ENCODE results near the gene RPS6KB2. TPM values are rescaled to one million over a fixed set of nuclear protein-coding genes. Genes with fewer than 3 reads are reported as not detected.
"Not testable (repeated sequence)": the region's sequence is repeated elsewhere in the genome, so short reads cannot be mapped to it uniquely, and the experiment has no call there.

Gene RPS6KB2
- total RNA-seq, 1 donor = 52.1 TPM

DNA sequence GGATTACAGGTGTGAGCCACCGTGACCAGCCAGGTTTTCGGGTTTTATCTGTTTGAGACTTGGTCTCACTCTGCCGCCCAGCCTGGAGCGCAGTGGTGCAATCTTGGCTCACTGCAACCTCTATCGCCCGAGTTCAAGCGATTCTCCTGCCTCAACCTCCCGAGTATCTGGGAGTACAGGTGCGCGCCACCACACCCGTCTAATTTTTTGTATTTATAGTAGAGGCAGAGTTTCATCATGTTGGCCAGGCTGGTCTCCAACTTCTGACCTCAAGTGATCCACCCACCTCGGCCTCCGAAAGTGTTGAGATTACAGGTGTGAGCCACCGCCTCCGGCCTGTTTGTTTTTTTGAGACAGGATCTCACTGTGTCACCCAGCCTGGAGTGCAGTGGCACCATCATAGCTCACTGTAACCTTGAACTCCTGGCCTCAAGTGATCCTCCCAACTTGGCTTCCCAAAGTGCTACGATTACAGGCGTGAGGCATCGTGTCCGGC, 882 bp upstream of the RPS6KB2 start:
- not testable (repeated sequence) for H3K27me3 ChIP-seq (ENCODE audit: insufficient read depth, low read length); H3K9me3 ChIP-seq (ENCODE audit: low read depth, low read length)
- H3K4me1 ChIP-seq (ENCODE audit: insufficient read depth, low read length) = peaks cover 26% of the 10 kb centered on the region
- H3K4me3 ChIP-seq (ENCODE audit: low read length) = peak overlapping the region; percentile 97

DNA sequence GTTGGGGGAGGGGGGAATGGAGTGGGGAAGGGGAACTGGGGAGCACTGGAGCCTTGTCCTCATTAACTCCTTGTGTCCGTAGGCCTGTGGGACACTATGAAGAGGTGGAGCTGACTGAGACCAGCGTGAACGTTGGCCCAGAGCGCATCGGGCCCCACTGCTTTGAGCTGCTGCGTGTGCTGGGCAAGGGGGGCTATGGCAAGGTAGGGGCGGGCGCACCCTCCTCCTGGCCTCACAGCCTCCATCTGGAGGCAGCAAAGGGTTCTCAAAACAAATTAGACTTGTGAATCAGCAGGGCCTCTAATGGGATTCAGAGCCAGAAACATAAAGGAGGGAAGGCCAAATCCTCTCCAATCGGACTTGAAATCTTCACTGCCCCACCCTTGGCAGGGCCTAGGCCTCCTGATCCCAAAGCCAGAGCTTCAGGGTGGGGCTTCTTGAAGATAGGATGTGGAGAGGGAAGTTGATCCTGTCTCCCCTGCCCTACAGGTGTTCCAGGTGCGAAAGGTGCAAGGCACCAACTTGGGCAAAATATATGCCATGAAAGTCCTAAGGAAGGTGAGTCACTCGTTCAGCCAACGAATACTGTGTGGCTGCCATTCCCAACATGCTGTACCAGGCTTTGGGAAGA, 859 bp downstream of the RPS6KB2 start:
- H3K9me3 ChIP-seq (ENCODE audit: low read depth, low read length) = no peaks in the 10 kb centered on the region
- H3K27me3 ChIP-seq (ENCODE audit: insufficient read depth, low read length) = no peaks in the 10 kb centered on the region
- H3K4me3 ChIP-seq (ENCODE audit: low read length) = peak overlapping the region; percentile 97
- H3K4me1 ChIP-seq (ENCODE audit: insufficient read depth, low read length) = peaks cover 40% of the 10 kb centered on the region

DNA sequence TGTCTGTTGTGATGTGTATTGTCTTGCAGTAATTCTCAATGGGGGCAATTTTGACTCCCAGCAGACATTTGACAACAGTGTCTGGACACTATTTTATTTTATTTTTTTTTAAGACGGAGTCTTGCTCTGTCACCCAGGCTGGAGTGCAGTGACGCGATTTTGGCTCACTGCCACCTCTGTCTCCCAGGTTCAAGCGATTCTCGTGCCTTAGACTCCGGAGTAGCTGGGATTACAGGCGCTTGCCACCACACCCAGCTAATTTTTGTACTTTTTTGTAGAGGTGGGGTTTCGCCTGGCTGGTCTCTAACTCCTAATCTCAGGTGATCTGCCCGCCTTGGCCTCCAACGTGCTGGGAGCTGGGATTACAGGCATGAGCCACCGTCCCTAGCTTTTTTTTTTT, 1.4 kb downstream of the RPS6KB2 start:
- Histone ChIP-seq H3K27me3 (ENCODE audit: insufficient read depth, low read length) (no peaks in the 10 kb centered on the region), H3K4me3 (ENCODE audit: low read length) (no peak overlapping the region), H3K4me1 (ENCODE audit: insufficient read depth, low read length) (peaks cover 46% of the 10 kb centered on the region), H3K9me3 (ENCODE audit: low read depth, low read length) (no peaks in the 10 kb centered on the region)

DNA sequence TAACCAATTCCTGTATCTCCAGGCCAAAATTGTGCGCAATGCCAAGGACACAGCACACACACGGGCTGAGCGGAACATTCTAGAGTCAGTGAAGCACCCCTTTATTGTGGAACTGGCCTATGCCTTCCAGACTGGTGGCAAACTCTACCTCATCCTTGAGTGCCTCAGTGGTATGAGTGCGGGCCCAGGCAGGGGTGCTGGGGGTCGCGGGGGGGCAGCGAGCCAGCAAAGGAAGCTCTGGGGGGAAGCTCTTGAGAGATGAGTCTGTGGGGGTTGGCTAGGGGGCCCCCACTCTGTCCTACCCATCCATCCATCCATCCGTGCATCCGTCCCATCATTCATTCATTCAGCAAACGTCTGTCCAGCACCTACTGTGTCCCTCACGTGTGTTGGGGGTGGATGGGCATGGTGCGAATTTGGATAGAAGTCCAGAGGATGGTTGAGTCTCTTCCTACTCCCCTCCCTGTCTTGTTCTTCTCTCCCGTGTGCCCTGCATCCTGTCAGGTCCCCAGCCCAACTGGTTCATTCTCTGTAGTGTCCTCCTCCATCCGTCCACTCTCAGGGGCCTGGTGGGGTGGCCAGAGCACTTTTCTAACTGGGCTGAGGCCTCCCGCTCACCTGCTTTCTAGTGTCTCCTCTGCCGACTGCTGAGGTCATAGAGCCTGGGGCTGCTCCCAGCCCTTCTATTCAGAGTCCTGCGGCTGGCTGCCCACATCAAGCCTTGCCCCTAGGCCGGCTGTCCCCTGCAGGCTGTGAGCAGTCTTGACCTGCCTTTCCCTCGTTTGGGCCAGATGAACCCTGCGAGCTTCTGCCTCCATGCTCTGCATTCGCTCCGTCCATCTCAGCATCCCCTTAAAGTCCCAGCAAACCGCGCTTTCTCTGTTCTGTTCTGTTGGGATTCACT, 3.3 kb downstream of the RPS6KB2 start:
- H3K4me1 ChIP-seq (ENCODE audit: insufficient read depth, low read length) = peaks cover 65% of the 10 kb centered on the region
- H3K9me3 ChIP-seq (ENCODE audit: low read depth, low read length) = no peaks in the 10 kb centered on the region
- no peak overlapping the region for H3K4me3 ChIP-seq (ENCODE audit: low read length)
- H3K27me3 ChIP-seq (ENCODE audit: insufficient read depth, low read length) = no peaks in the 10 kb centered on the region

DNA sequence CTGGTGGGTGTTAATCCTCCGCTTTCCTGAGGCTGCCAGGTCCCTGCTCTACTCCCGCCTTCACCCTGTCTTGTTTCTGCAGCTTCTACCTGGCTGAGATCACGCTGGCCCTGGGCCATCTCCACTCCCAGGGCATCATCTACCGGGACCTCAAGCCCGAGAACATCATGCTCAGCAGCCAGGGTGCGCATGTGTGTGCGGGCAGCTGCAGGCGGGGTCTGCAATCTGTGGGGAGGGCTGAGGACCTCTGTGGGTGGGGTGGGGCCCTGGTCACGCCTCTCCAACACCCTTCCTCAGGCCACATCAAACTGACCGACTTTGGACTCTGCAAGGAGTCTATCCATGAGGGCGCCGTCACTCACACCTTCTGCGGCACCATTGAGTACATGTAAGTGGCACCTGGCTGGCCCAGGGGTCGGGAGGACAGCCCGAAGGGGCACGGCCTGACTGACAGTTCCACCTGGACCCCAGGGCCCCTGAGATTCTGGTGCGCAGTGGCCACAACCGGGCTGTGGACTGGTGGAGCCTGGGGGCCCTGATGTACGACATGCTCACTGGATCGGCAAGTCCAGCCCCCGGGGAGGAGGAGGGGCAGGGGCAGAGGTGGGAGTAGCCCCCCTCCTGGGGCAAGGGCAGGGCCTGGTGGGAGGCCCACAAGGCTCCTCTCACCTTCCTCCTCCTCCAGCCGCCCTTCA, 4.5 kb downstream of the RPS6KB2 start:
- Histone ChIP-seq H3K27me3 (ENCODE audit: insufficient read depth, low read length) (no peaks in the 10 kb centered on the region), H3K4me1 (ENCODE audit: insufficient read depth, low read length) (peaks cover 61% of the 10 kb centered on the region), H3K4me3 (ENCODE audit: low read length) (no peak overlapping the region), H3K9me3 (ENCODE audit: low read depth, low read length) (no peaks in the 10 kb centered on the region)

DNA sequence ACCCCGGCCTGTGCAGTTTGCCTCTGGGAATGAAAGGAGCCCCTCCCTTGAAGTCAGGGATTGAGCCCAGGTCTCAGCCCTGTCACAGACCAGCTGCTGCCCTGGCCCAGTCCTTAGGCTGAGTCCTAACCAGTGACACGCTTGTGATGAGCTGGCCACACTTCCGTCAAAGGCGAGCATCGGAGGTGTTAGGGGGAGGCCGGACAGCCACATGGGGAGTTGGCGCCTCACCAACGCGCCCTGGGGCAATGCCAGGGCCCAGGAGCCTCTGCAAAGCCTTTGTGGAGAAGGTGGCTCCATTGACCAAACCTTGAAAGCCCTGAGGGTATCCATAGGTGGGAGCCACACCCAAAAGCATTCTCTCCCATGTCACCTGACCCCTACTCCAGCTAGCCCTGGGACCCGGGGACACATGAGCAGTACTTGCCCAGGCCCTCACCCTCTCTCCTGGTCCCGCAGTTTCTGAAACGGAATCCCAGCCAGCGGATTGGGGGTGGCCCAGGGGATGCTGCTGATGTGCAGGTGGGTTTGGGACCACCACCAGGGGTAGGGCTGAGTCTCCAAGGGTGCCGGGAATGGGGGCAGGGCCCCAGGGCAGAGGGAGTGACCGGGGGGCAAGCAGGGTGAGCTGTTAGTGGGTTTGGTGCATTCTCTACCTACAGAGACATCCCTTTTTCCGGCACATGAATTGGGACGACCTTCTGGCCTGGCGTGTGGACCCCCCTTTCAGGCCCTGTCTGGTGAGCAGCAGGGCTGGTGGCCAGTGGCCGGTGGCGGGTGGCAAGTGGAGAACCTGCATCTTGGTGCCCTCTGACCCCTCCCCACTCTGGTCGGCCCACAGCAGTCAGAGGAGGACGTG, 5.5 kb downstream of the RPS6KB2 start:
- no peak overlapping the region for H3K4me3 ChIP-seq (ENCODE audit: low read length)
- H3K27me3 ChIP-seq (ENCODE audit: insufficient read depth, low read length) = no peaks in the 10 kb centered on the region
- H3K4me1 ChIP-seq (ENCODE audit: insufficient read depth, low read length) = peaks cover 65% of the 10 kb centered on the region
- H3K9me3 ChIP-seq (ENCODE audit: low read depth, low read length) = no peaks in the 10 kb centered on the region

DNA sequence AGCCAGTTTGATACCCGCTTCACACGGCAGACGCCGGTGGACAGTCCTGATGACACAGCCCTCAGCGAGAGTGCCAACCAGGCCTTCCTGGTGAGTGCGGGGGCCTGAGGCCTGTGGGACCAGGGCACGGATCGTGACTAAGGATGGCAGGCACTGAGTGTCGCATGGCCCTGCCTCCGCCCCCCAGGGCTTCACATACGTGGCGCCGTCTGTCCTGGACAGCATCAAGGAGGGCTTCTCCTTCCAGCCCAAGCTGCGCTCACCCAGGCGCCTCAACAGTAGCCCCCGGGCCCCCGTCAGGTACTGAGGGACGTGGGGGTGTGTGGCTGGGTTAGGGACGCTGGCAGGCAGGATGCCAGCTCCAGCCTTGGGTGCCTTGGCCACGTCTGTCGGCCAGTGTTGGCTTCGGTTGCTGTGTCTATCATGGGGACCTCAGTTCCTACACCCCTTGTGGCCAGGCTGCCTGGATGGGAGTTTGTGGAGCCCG, 6.1 kb downstream of the RPS6KB2 start:
- no peak overlapping the region for H3K4me3 ChIP-seq (ENCODE audit: low read length)
- peaks cover 65% of the 10 kb centered on the region for H3K4me1 ChIP-seq (ENCODE audit: insufficient read depth, low read length)
- H3K27me3 ChIP-seq (ENCODE audit: insufficient read depth, low read length) = no peaks in the 10 kb centered on the region
- no peaks in the 10 kb centered on the region for H3K9me3 ChIP-seq (ENCODE audit: low read depth, low read length)

DNA sequence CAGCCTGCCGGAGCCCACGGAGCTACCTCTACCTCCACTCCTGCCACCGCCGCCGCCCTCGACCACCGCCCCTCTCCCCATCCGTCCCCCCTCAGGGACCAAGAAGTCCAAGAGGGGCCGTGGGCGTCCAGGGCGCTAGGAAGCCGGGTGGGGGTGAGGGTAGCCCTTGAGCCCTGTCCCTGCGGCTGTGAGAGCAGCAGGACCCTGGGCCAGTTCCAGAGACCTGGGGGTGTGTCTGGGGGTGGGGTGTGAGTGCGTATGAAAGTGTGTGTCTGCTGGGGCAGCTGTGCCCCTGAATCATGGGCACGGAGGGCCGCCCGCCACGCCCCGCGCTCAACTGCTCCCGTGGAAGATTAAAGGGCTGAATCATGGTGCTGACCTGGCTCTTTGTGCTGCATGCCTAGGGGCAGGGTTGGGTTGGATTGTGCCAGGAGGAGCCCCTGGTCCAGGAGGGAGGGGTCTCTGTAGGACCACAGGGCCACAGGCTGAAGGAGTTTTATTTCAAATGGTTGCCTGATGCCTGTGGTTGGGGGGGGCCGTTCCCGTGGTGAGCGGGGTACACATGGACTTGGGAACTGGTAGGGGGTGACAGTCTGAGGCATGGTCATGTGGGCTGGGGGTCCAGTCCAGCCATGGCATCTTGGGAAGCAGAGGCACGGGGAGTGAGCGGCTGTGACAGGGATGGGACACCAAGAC, 6.9 kb downstream of the RPS6KB2 start:
- no peak overlapping the region for H3K4me3 ChIP-seq (ENCODE audit: low read length)
- H3K4me1 ChIP-seq (ENCODE audit: insufficient read depth, low read length) = peaks cover 67% of the 10 kb centered on the region
- no peaks in the 10 kb centered on the region for H3K27me3 ChIP-seq (ENCODE audit: insufficient read depth, low read length)
- no peaks in the 10 kb centered on the region for H3K9me3 ChIP-seq (ENCODE audit: low read depth, low read length)

DNA sequence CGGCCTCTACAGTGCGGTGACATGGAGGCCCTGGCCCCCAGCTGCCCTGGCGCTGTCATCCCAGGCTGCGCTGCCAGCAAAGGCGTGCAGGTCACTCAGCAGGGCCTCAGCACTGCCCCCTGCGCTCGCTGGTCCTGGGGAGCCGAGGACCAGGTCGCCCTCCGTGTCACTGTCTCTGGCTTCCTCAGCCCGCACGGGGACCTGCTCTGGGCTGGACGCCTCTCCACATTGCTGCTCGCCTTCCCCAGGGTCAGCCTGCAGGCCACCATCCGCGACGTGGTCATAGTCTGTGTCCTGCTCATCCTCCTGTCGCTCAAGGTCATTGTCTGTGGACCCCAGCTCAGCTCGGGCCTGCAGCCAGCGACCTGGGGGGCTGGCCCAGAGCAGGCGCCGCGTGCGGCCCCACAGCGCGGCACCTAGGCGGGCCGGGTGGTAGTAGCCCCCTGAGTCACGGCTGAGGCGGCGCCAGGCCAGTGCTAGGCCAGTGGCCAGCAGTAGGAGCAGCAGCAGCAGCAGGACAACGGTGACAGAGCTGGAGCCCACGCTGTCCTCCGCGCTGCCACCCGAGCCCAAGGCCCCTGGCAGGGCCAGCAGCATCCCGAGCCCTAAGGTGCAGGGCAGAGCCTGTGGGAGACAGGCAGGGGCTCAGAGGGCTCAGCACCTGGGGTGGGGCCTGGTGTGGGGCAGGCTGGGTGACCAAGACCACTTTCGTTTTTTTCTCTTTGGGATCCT, 7.6 kb downstream of the RPS6KB2 start:
- Histone ChIP-seq H3K27me3 (ENCODE audit: insufficient read depth, low read length) (no peaks in the 10 kb centered on the region), H3K9me3 (ENCODE audit: low read depth, low read length) (no peaks in the 10 kb centered on the region), H3K4me1 (ENCODE audit: insufficient read depth, low read length) (peaks cover 74% of the 10 kb centered on the region), H3K4me3 (ENCODE audit: low read length) (peak overlapping the region; percentile 74)

DNA sequence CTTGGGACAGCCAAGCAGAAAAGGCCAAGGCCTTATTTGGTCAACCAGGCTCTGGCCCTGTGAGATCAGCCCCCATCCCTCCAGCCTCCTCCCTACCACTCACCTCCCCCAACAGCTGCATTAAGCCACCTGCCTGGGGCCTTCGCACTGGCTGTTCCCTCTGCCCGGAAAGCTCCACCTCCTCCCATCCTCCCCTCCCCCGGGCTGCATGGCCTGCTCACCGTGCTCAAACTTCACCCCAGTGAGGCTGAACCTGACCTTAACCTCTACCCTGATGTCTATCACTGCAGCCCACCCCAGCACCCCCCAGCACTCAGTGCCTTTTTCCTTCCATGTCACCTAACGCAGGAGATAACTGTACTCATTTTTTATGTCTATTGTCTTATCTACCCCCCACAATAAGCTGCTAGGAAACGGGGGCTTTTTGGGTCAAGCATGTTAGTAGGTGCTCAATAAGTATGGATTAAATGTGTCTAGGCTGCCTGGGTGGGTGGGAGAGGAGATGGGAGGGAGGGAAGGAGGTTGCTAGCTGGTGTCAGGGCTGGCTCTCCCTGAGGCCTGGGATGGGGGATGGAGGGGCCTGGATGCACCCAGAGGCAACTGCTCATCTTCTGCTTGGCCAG, 8.3 kb downstream of the RPS6KB2 start:
- no peaks in the 10 kb centered on the region for H3K9me3 ChIP-seq (ENCODE audit: low read depth, low read length)
- H3K4me3 ChIP-seq (ENCODE audit: low read length) = peak overlapping the region; percentile 74

DNA sequence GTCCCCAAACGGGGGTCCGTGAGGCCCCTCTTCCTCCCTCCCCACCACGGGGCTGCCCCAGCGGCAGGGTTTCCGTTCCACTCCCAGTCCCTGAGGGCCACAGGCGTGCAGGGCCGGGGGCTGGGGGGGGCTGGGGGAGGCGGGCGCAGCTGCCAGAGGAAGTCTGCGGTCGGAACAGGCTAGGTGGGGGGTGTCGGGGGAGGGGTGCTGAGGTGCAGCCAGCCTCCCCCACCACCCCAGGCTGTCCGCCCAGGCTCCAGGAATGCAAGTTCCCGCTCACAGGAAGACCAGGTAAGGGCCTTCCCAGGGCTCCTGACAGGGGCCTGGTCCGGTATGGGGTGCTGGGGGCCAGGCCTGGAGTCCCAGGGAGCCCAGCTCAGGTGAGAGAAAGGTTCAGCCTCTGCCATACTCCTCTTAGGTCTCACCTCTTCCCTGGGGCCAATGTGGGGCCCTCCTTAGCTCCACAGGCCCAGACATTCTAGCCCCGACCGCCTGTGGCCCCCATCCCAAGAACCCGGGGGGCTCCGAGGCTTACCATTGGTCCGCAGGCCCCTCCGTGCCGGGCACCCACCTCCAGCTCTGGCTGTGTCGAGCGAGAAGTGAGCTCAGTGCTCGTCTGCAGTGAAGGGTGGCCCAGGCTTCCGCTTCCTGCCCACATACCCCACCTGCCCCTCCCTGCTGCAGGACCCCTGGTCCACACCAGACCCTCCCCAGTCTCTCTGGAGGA, 9.0 kb downstream of the RPS6KB2 start, which contains the start of gene PTPRCAP:
TSS of gene PTPRCAP (minus strand) at position 601 of the 727 bp plus-strand sequence. CDS start at position 538, 63 bp downstream.
- peaks cover 80% of the 10 kb centered on the region for H3K4me1 ChIP-seq (ENCODE audit: insufficient read depth, low read length)

More for the DNA sequence above, 8.3 kb downstream of the RPS6KB2 start:
- Histone ChIP-seq H3K27me3 (ENCODE audit: insufficient read depth, low read length) (no peaks in the 10 kb centered on the region), H3K4me1 (ENCODE audit: insufficient read depth, low read length) (peaks cover 79% of the 10 kb centered on the region)

DNA sequence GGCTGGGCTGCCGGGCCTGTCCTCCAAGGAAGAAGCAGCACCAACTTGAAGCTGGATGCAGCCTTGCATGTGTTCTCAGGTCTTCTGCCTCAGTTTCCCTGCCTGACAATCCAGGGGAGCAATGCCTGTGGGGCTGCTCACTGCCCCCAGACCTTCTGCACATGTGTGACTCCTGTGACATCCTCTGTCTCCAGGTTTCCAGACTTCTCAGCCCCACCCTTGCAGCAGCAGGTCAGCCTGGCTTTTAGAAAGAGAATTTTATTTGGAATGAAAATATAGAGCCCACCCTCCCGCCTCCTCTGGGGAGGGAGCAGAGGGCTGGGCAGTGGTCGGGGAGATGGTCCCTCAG, 9.5 kb downstream of the RPS6KB2 start:
- Histone ChIP-seq H3K4me3 (ENCODE audit: low read length) (peak overlapping the region; percentile 74), H3K27me3 (ENCODE audit: insufficient read depth, low read length) (no peaks in the 10 kb centered on the region)

More for the DNA sequence above, 9.0 kb downstream of the RPS6KB2 start, which contains the start of gene PTPRCAP:
- H3K9me3 ChIP-seq (ENCODE audit: low read depth, low read length) = no peaks in the 10 kb centered on the region
- peak within 1 kb of the TSS; percentile 74 for H3K4me3 ChIP-seq (ENCODE audit: low read length)
- no peaks in the 10 kb centered on the region for H3K27me3 ChIP-seq (ENCODE audit: insufficient read depth, low read length)

More for the DNA sequence above, 9.5 kb downstream of the RPS6KB2 start:
- Histone ChIP-seq H3K9me3 (ENCODE audit: low read depth, low read length) (no peaks in the 10 kb centered on the region), H3K4me1 (ENCODE audit: insufficient read depth, low read length) (peaks cover 84% of the 10 kb centered on the region)
